Esophagus muscularis mucosa (tissue), 4 donors: ENCODE results near the gene ERGIC1.

Experiments used
- CTCF ChIP-seq, 3 experiments: fragments of 200-600 bp in 2 of 3; fragments of 450-650 bp in 1 of 3; sonication (generic) in 2 of 3; IDR thresholded peaks; one replicate each; pipeline ENCODE4 v1.5.1; 2017 to 2019; ENCODE audit warnings: antibody characterized with exemption in 3 of 3, mild to moderate bottlenecking in 2 of 3, moderate library complexity in 1 of 3
- EP300 ChIP-seq: sonication (generic); formaldehyde crosslinking; IDR thresholded peaks from one replicate; pipeline ENCODE4 v1.6.1; 2017; ENCODE audit warnings: antibody characterized with exemption
- POLR2A ChIP-seq: fragments of 450-650 bp; IDR thresholded peaks from one replicate; pipeline ENCODE4 v1.6.1; 2017; ENCODE audit warnings: antibody characterized with exemption, moderate library complexity, mild to moderate bottlenecking, low read depth

GRCh38 chr5:172877466-172878260 lies 43.6 kb downstream of the ERGIC1 start:
- no peak for TF ChIP-seq CTCF (IDR thresholded peaks at IDR 0.05)
- TF ChIP-seq EP300, result no peak
- TF ChIP-seq POLR2A, result no peak
